HUDEP-2 (cell line): ENCODE measurements around the gene ICAM5.

Experiments used
- DNase-seq, 76 experiments: peaks; one replicate each; lab custom pipeline; 2025; ENCODE audit not compliant: unreplicated experiment in 76 of 76; lab: John Stamatoyannopoulos, UW

Gene ICAM5

DNA sequence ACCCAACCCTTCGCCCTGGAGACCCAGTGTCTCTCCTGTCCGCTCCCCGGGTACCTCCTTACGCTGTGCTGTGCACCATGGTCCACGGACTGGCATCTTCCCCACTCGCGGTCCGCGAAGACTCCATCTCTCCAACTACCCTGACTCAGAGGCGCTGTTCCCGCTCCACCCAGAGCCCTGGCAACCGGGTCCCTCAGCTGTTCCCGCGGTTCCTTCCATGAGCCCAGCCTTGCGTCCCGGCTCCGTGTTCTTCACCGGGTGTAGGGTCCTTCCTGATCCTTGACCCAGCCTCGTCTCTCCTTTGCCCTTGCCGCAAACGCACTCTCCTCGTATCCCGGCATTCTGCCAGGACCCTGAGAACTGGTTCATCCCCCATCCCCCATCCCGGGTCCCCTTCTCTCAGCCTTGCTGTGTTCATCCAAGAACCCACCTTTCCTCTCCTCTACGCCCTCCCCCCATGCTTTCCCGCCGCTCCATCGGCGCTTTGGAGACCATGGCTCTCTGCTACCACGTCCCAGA, 664 bp downstream of the ICAM5 start:
- peak in 28 of 76 experiments; percentile 36 to 95 (median 58) for DNase-seq

GRCh38 chr19:10290876-10291553, 1.3 kb downstream of the ICAM5 start:
- DNase-seq, result peak in 72 of 76 experiments; percentile 34 to 94 (median 80)

DNA sequence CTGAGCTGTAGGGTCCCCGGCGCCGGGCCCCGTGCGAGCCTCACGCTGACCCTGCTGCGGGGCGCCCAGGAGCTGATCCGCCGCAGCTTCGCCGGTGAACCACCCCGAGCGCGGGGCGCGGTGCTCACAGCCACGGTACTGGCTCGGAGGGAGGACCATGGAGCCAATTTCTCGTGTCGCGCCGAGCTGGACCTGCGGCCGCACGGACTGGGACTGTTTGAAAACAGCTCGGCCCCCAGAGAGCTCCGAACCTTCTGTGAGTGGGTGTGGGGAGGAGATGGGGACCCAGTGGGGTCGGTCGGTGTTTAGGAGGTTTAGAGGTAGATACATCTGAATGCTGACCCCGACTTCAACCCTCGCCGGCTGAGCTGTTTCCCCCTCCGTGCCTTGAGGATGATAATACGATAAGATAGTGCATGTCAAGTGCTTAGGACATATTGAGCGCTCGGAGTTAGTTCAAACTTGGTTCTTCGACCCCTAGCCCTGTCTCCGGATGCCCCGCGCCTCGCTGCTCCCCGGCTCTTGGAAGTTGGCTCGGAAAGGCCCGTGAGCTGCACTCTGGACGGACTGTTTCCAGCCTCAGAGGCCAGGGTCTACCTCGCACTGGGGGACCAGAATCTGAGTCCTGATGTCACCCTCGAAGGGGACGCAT, 1.9 kb downstream of the ICAM5 start:
- peak in 16 of 76 experiments; percentile 8 to 95 (median 56) for DNase-seq

DNA sequence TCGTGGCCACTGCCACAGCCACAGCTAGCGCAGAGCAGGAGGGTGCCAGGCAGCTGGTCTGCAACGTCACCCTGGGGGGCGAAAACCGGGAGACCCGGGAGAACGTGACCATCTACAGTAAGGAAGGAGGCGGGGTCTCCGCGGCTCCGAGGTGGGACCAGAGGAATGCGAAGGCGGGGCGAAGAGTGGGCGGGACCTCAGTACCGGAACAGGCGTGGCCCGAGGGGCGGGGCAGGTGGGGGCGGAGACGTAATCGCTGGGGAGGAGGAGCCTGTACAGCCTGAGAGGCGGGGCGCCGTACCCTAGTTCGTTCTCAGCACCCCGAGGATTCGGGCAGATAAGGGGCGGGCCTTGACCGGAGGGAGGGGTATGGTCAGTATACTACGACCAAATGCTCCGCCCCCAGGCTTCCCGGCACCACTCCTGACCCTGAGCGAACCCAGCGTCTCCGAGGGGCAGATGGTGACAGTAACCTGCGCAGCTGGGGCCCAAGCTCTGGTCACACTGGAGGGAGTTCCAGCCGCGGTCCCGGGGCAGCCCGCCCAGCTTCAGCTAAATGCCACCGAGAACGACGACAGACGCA, 2.5 kb downstream of the ICAM5 start:
- peak in 75 of 76 experiments; percentile 39 to 99 (median 87) for DNase-seq

GRCh38 chr19:10292789-10293636, 3.3 kb downstream of the ICAM5 start:
- DNase-seq, result peak in 9 of 76 experiments; percentile 12 to 27 (median 23)

GRCh38 chr19:10293637-10294367, 4.0 kb downstream of the ICAM5 start:
- DNase-seq, result no peak

- DNase-seq, result no peak
Measured at GRCh38 chr19:10294368-10294697, 4.6 kb downstream of the ICAM5 start.

DNA sequence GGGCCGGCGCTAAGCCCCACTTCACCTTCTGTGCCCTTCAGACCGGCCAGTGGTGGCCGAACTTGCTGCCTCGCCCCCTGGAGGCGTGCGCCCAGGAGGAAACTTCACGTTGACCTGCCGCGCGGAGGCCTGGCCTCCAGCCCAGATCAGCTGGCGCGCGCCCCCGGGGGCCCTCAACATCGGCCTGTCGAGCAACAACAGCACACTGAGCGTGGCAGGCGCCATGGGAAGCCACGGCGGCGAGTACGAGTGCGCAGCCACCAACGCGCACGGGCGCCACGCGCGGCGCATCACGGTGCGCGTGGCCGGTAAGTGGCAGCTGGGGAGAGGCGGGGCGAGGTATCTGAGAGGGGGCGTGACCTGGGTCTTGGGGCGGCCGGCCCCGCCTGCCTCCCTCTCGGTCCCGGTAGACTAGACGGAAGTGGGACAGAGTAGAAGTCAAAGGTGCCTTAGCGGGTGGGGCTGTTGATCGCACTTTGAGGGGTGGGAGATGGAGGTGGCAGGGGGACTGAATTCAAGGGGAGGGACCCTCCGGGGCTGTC, 5.6 kb downstream of the ICAM5 start:
- peak in 31 of 76 experiments; percentile 11 to 74 (median 46) for DNase-seq

DNA sequence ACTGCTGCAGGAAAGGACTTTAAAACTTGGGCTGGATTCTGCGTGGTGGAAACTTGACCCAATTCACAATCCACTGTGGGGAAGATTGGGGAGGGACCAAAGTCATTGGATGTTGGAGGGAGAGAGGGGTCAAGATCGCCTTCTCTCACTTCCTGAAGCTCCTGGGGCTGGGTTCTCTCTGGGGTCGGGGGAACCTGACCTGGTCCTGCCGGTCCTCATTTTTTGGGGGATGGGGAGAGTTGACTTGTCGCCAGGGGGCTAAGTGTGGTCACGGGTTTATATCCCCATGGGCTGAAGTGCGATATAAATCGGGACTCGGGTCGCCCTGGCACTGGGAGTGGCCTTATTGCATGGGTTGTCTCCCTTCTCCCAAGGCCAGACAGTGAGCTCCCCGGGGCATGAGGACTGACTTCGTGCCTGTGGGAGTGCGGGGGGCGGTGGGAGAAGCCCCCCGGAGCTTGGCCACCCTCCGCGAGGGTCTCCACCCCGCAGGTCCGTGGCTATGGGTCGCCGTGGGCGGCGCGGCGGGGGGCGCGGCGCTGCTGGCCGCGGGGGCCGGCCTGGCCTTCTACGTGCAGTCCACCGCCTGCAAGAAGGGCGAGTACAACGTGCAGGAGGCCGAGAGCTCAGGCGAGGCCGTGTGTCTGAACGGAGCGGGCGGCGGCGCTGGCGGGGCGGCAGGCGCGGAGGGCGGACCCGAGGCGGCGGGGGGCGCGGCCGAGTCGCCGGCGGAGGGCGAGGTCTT, 6.3 kb downstream of the ICAM5 start:
- DNase-seq, result peak in 41 of 76 experiments; percentile 13 to 67 (median 47)

- peak in 74 of 76 experiments; percentile 60 to 96 (median 87) for DNase-seq
Measured at GRCh38 chr19:10299545-10300458, 10.1 kb downstream of the ICAM5 start.

GRCh38 chr19:10305139-10305806, 15.5 kb downstream of the ICAM5 start:
- no peak for DNase-seq

GRCh38 chr19:10306327-10306726, 16.6 kb downstream of the ICAM5 start:
- DNase-seq, result no peak

DNA sequence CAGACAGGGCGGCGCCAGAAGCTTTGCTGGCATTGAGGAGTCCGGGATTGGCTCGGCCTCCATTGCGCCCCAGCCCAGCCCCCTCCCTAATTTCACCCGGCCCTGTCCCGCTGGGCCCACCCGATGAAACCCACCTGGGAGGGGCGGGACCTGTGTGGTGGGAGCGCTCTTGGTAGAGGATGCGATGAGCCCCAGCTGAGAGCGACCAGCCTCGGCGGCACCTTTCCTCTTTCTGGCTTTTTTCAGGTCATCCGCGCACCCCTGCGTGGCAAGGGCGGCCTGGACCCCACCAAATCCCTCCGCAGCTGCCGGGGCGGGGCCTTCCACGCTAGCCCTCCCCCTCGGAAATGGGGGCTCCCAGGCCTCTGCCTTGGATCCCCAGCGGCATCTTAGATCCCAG, 19.7 kb downstream of the ICAM5 start, which contains the start of gene ZGLP1:
ZGLP1 (minus strand) TSS at position 393 of the 400 bp plus-strand sequence.
- no peak for DNase-seq

- peak in 75 of 76 experiments; percentile 21 to 93 (median 84) for DNase-seq
Measured at GRCh38 chr19:10315335-10316214, 25.8 kb downstream of the ICAM5 start, which contains the start of gene FDX2. Gene FDX2, minus strand, starts transcription at chr19:10316015. Its CDS starts 19 bp downstream, at chr19:10315996.

GRCh38 chr19:10316229-10317044, 26.7 kb downstream of the ICAM5 start:
- DNase-seq, result peak in 67 of 76 experiments; percentile 16 to 88 (median 69)
